Stimulated activated CD4-positive, alpha-beta T cell treated with anti-CD3 and anti-CD28 coated beads, TNF-alpha, amount 100 ng/mL, for 1 hour (primary cell): ENCODE data around the gene RASSF1.

Experiments used
- DNase-seq, 3 donors: peaks; one replicate each; pipeline ENCODE4 v3.0.0-alpha.2; 2020; ENCODE audit warnings: low read depth in 3 of 3, low spot score in 1 of 3

The RASSF1 gene

DNA sequence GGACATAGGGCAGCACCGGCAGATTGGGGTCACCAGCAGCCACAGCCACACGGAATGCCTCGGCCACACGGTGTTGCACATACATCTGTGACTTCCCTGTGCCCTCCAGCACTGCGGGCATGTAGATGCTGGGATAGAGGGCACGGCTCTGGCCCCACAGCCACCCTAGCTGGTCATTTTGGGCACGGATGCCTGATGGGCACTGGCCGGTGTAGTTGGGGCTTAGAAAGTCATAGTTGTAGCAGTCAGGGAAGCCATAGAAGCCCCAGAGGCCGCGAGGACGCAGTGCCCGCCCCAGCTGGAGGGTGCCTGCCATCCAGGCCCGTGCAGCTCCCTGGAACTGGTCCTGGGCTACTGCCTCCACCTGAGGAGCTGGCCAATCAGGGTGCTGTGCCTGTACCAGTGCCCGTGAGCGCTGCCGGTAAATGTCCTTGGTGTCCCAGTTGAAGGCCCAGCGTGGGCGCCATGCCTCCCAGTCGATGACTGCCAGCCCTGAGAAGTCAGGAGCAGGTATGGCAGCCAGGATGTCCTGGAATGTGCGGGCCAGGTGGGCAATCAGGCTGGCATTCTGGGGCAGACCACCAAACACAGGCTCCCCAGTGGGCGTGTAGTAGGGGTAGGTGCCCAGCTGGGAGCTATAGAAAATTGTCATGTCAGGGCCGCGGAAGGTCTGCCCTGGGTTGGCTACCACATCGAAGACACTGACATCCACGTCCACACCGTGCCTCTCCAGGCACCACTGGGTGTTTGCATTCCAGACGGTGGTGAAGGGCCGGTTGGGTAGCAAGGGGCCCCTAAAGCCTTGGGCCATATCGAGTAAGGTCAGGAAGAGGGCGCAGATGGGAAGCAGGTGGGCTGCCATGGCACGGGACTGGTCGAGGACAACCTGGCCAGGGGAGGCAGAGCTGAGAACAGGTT is 38.3 kb downstream of the RASSF1 start:
- no peak for DNase-seq

GRCh38 chr3:50300681-50301254 is 39.9 kb downstream of the RASSF1 start:
- no peak for DNase-seq

- no peak for DNase-seq
Measured at GRCh38 chr3:50299929-50300680, 40.5 kb downstream of the RASSF1 start.

DNA sequence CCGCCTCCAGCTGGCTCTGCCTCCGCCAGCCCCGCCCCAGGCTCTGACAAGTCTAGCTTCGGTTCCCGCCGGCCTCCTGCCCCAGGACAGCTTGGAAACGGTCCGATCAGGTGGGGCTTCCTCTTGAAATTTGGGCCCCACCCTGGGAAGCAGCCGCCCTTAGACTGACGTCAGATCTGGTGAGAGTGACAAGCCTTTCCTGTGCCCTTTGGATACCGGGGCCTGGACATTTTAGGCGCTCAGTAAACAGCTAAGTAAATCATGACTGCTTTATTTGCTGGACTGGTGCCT is 41.1 kb downstream of the RASSF1 start:
- DNase-seq = no peak

GRCh38 chr3:50298836-50299637 is 41.6 kb downstream of the RASSF1 start, which contains the start of the genes HYAL3 and NAA80:
Gene HYAL3, minus strand, starts transcription at chr3:50299405. Its CDS starts 3,803 bp downstream, at chr3:50295602.
Gene NAA80, minus strand, starts transcription at chr3:50299405. Its CDS starts 1,942 bp downstream, at chr3:50297463.
- DNase-seq = peak; percentile 97 to 99 (median 98)

DNA sequence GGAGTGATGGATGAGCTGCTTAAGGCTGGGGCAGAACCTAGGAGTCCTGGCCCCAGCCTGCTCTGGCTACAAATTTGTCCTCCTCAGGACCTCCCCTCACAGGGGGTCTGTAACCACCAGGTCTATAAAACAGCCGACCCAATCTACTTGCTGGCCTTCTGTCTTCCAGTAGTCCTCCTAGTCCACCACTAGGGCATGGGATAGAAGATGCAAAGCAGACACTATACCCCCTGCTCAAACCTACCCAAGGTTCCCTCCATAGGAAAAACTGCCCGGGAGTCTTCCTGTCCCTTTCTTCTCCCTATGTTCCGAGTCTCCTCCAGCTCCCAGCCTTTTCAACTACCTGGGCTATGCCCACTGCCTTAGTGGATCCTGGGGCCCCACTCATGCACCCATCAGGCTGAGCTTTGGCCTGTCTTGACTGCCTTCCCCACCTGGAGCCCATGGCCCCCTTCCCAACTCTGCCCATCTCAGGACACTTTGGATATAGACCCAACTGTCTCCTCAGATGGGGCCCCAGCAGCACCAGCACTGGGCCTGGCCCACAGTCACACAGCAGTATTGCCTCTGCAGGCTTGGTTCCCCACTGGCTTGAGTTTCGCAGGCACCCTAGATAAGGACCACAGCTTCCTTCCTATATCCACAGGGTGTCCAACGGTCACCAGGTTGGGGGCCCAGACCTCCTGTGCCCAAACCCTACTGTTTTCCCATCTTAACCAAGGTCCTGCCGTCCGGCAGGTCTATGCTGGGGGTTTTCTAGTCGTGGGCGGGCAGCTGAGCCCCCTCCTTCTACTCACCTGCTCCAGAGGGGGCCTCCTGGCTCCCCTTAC is 42.5 kb downstream of the RASSF1 start:
- no peak for DNase-seq

- no peak for DNase-seq
Measured at GRCh38 chr3:50297384-50297775, 43.3 kb downstream of the RASSF1 start.

GRCh38 chr3:50296721-50297383 is 43.8 kb downstream of the RASSF1 start:
- DNase-seq = no peak

DNA sequence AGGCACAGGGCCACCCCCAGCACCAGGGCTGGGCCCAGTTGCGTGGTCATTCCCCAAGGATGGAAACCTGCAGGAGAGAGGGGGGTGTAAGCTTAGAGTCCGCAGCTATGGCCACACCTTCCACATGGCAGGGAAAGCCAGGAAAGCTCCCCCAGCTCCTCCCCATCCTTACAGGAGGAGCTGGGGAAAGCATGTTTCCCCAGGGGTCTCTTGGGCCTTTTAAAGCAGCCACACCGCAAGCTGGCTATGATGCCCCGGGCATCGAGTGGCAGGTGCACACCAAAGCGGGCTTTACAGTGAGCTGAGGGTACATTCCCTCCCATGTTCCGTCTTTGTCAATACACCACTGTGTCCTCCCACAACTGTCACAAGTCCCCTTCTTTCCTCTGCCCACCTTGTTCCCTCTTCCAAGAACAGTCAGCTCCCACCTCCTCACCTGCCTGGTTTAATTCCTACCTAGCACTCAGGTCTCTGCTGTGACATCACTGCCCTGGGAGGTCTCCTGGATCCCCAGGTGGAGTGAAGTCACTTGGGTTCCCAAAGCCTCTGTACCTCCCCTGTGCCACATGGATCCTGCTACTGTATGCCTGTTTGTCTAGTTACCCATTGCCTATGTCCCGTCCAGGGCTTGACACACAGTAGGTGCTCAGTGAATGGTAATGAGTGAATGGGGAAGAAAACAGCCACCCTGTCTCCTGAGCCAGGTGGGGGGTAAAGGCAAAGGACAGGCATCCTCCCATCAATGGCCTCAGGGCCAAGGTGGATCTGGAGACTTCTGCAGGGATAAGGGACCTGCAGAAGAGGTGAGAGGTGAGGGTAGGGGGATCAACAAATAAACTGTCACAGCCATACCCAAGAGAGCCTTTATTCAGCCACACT is 44.8 kb downstream of the RASSF1 start:
- DNase-seq = no peak

GRCh38 chr3:50294492-50295403 is 45.9 kb downstream of the RASSF1 start:
- DNase-seq = no peak

DNA sequence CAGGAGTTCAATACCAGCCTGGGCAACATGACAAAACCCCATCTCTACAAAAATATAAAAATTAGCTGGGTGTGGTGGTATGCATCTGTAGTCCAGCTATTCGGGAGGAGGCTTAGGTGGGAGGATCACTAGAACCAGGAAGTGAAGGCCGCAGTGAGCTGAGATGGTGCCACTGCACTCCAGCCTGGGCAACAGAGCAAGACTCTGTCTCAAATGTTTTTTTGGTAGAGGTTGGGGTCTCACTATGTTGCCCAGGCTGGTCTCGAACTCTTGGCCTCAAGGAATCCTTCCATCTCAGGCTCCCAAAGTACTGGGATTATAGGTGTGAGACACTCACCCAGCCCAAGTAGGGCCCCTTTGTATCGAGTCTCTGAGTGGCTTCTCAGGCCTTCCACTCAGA is 46.5 kb downstream of the RASSF1 start:
- DNase-seq = no peak

DNA sequence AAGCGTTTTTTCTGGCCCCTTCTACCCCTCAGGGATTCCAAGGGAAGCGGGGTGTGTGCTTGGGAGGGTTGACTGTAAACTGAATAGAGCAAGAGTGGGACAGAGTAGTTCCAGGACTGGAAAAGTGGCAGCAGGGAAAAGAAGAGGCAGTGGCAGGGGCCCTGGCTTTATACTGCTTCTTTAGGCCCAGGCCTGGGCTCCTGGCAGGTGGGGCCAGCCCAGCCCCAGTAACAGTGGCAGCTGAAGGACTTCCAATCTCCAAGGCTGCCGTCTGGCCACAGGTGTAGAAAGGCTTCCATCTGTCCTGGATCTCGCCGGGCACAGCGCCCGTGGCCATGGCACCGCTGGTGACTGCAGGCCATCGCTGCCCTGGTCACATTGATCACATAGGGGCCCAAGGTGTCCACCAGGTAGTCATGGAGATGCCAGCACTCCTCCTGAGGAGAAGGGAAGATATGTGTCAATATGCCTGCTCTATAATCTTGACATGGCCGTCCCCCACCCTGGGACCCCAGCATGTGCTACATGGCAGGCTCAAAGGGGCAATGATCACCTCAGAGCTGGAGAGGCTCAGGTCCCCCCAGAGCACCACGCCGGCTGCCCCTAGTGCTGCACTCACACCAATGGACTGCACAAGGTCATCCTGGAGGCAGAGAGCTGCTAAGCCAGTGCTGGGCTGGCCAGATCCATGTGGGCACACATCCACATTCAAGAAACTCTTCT is 47.4 kb downstream of the RASSF1 start:
- DNase-seq = no peak

- peak; percentile 87 to 90 (median 87) for DNase-seq
Measured at GRCh38 chr3:50292159-50293078, 48.2 kb downstream of the RASSF1 start, which contains the start of gene IFRD2. Gene IFRD2, minus strand, starts transcription at chr3:50292429. Its CDS starts 155 bp downstream, at chr3:50292274.

- DNase-seq = no peak
Measured at GRCh38 chr3:50290161-50290641, 50.4 kb downstream of the RASSF1 start.

GRCh38 chr3:50289130-50289529 is 51.5 kb downstream of the RASSF1 start:
- no peak for DNase-seq
